GM19099 (cell line): ENCODE measurements around the gene ZSCAN20.

Source experiments
- POLR2A ChIP-seq: IDR thresholded peaks from 3 replicates; pipeline ENCODE4 v1.6.1; 2011; ENCODE audit warnings: low read depth; ENCODE audit not compliant: insufficient read length; ENCODE audit errors: extremely low read depth

Gene ZSCAN20

GRCh38 chr1:33537885-33538284, 65.4 kb downstream of the ZSCAN20 start:
- no peak for TF ChIP-seq POLR2A

GRCh38 chr1:33541966-33542365, 69.5 kb downstream of the ZSCAN20 start:
- TF ChIP-seq POLR2A = no peak
